ACHN (cell line): Measurements from ENCODE around the gene ITSN1.
"Not testable (repeated sequence)": the region's sequence is repeated elsewhere in the genome, so short reads cannot be mapped to it uniquely, and the experiment has no call there.

Experiments
- DNase-seq: peaks from one replicate; pipeline ENCODE4 v3.0.0-alpha.2; 2015
- in situ Hi-C: cut with HindIII; loops from 2 replicates; pipeline ENCODE4 v1.10.0; 2017; ENCODE audit warnings: low sequenced_read_pairs, low pct_ligation_motif_present, low pct_unique_long_range_greater_than_20kb

The ITSN1 gene

GRCh38 chr21:33670076-33670978 is 28.0 kb downstream of the ITSN1 start:
- DNase-seq, result no peak
- in situ Hi-C loops, result no loop called here

- in situ Hi-C loops, result no loop called here
- DNase-seq, result no peak
Measured at GRCh38 chr21:33673473-33673872, 31.2 kb downstream of the ITSN1 start.

- DNase-seq, result no peak
- in situ Hi-C loops, result no loop called here
Measured at GRCh38 chr21:33674226-33674625, 31.9 kb downstream of the ITSN1 start.

- DNase-seq, in situ Hi-C loops: not testable (repeated sequence)
Measured at GRCh38 chr21:33676666-33677065, 34.4 kb downstream of the ITSN1 start.

GRCh38 chr21:33677450-33677849 is 35.1 kb downstream of the ITSN1 start:
- in situ Hi-C loops, result no loop called here
- DNase-seq, result no peak

- DNase-seq, result no peak
- in situ Hi-C loops, result no loop called here
Measured at GRCh38 chr21:33680870-33681269, 38.6 kb downstream of the ITSN1 start.

- DNase-seq, result peak; percentile 83
- in situ Hi-C loops, result no loop called here
Measured at GRCh38 chr21:33682992-33683627, 40.8 kb downstream of the ITSN1 start.

- in situ Hi-C loops, result no loop called here
- DNase-seq, result no peak
Measured at GRCh38 chr21:33684068-33684467, 41.8 kb downstream of the ITSN1 start.

- DNase-seq, result peak; percentile 18
- in situ Hi-C loops, result no loop called here
Measured at GRCh38 chr21:33684923-33685560, 42.7 kb downstream of the ITSN1 start.

GRCh38 chr21:33685613-33686197 is 43.4 kb downstream of the ITSN1 start:
- in situ Hi-C loops, result no loop called here
- DNase-seq, result peak; percentile 51

GRCh38 chr21:33686386-33686785 is 44.1 kb downstream of the ITSN1 start:
- in situ Hi-C loops, result no loop called here
- DNase-seq, result no peak

- DNase-seq, result no peak
- in situ Hi-C loops, result no loop called here
Measured at GRCh38 chr21:33687634-33688033, 45.3 kb downstream of the ITSN1 start.

- in situ Hi-C loops, result no loop called here
- DNase-seq, result no peak
Measured at GRCh38 chr21:33688353-33688752, 46.1 kb downstream of the ITSN1 start.

GRCh38 chr21:33690874-33691273 is 48.6 kb downstream of the ITSN1 start:
- DNase-seq, result no peak
- in situ Hi-C loops, result no loop called here

- DNase-seq, result no peak
- in situ Hi-C loops, result no loop called here
Measured at GRCh38 chr21:33691945-33692603, 49.8 kb downstream of the ITSN1 start.

GRCh38 chr21:33695813-33696212 is 53.5 kb downstream of the ITSN1 start:
- DNase-seq, result no peak
- in situ Hi-C loops, result no loop called here

GRCh38 chr21:33696465-33696864 is 54.2 kb downstream of the ITSN1 start:
- in situ Hi-C loops, result no loop called here

GRCh38 chr21:33698087-33698860 is 56.0 kb downstream of the ITSN1 start:
- in situ Hi-C loops, result no loop called here
- no peak for DNase-seq

More at GRCh38 chr21:33696465-33696864, 54.2 kb downstream of the ITSN1 start:
- DNase-seq, result no peak
